H1 (cell line): ENCODE data around the gene MMEL1. TPM values are rescaled to one million over a fixed set of nuclear protein-coding genes. Genes with fewer than 3 reads are reported as not detected.

ENCODE experiments used
- CTCF ChIA-PET: fragments of 300-600 bp; sonication (Branson Sonifier 250); formaldehyde crosslinking; loops from one replicate; lab custom pipeline; 2021; ENCODE audit not compliant: partially characterized antibody; lab: Charles Lee
- POLR2A ChIA-PET: fragments of 300-600 bp; sonication (Branson Sonifier 250); formaldehyde crosslinking; loops from one replicate; lab custom pipeline; 2021; ENCODE audit warnings: inconsistent platforms; ENCODE audit not compliant: partially characterized antibody; lab: Charles Lee
- DNase-seq, 2 experiments: peaks; one replicate each; pipeline versions ENCODE4 v3.0.0 to v3.0.0-alpha.2; 2010 to 2022; ENCODE audit warnings: low spot score in 2 of 2, low read depth in 1 of 2, mixed read lengths in 1 of 2
- FAIRE-seq: peaks from 2 replicates; lab custom pipeline; 2011; peaks lifted over from hg19 to GRCh38; lab: Jason Lieb, UNC
- H2AFZ ChIP-seq: 2 replicates; pipeline ENCODE4 v1.8.1; 2012; ENCODE audit warnings: low read length, inconsistent platforms
- H2AK5ac ChIP-seq: 2 replicates; pipeline ENCODE4 v1.6.1; 2013; ENCODE audit warnings: low read depth, low read length
- H2BK120ac ChIP-seq: replicated peaks from 2 replicates; pipeline ENCODE3; 2013; ENCODE audit warnings: low read depth, low read length, inconsistent platforms
- H2BK12ac ChIP-seq: 2 replicates; pipeline ENCODE4 v1.6.1; 2013; ENCODE audit warnings: low read depth, low read length
- H2BK15ac ChIP-seq: 2 replicates; pipeline ENCODE4 v1.6.1; 2013; ENCODE audit warnings: low read length
- H2BK20ac ChIP-seq: 2 replicates; pipeline ENCODE4 v1.6.1; 2013; ENCODE audit warnings: low read length
- H2BK5ac ChIP-seq: 2 replicates; pipeline ENCODE4 v1.6.1; 2013; ENCODE audit warnings: low read depth, low read length
- H3K14ac ChIP-seq: 2 replicates; pipeline ENCODE4 v1.6.1; 2013; ENCODE audit warnings: inconsistent platforms; ENCODE audit not compliant: insufficient read length
- H3K18ac ChIP-seq: 2 replicates; pipeline ENCODE4 v1.6.1; 2013; ENCODE audit warnings: low read length; ENCODE audit errors: extremely low read depth
- H3K23ac ChIP-seq: 2 replicates; pipeline ENCODE4 v1.6.1; 2013; ENCODE audit warnings: inconsistent platforms; ENCODE audit not compliant: insufficient read length
- H3K23me2 ChIP-seq: 2 replicates; pipeline ENCODE4 v1.6.1; 2013; ENCODE audit warnings: low read depth, low read length
- H3K27ac ChIP-seq: 2 replicates; pipeline ENCODE4 v1.6.1; 2011; ENCODE audit warnings: low read depth, low read length, inconsistent platforms
- H3K27me3 ChIP-seq, 4 experiments: replicated peaks in 1 of 4; 1 replicate in 1 of 4; 2 replicates in 3 of 4; pipeline versions ENCODE4 v1.6.1 to v1.8.1; 2011 to 2013; ENCODE audit warnings: low read length in 3 of 4, mild to moderate bottlenecking in 3 of 4, inconsistent platforms in 2 of 4, mixed read lengths in 2 of 4, moderate library complexity in 1 of 4; ENCODE audit not compliant: control insufficient read depth in 3 of 4, insufficient read depth in 3 of 4; ENCODE audit errors: extremely low read depth in 1 of 4
- H3K36me3 ChIP-seq, 4 experiments: 2 replicates each; pipeline versions ENCODE4 v1.6.1 to v1.8.1; 2011 to 2013; ENCODE audit warnings: mild to moderate bottlenecking in 4 of 4, low read length in 3 of 4, moderate library complexity in 2 of 4, control low read depth in 1 of 4, inconsistent platforms in 1 of 4; ENCODE audit not compliant: insufficient read depth in 4 of 4, control insufficient read depth in 2 of 4
- H3K4ac ChIP-seq: replicated peaks from 2 replicates; pipeline ENCODE3; 2013; ENCODE audit warnings: low read length, low read depth, mixed read lengths, inconsistent platforms; ENCODE audit not compliant: insufficient read length
- H3K4me1 ChIP-seq, 4 experiments: replicated peaks in 1 of 4; 1 replicate in 1 of 4; 2 replicates in 3 of 4; pipeline versions ENCODE4 v1.6.1 to v1.8.1; 2011 to 2013; ENCODE audit warnings: low read length in 3 of 4, inconsistent platforms in 2 of 4, mixed read lengths in 1 of 4; ENCODE audit not compliant: insufficient read depth in 4 of 4, control insufficient read depth in 3 of 4
- H3K4me2 ChIP-seq, 2 experiments: 2 replicates each; pipeline versions ENCODE4 v1.6.1 to v1.8.1; 2011 to 2013; ENCODE audit warnings: low read depth in 2 of 2, low read length in 2 of 2, control low read depth in 1 of 2, inconsistent platforms in 1 of 2, mild to moderate bottlenecking in 1 of 2; ENCODE audit not compliant: insufficient read depth in 1 of 2
- H3K4me3 ChIP-seq, 4 experiments: fragments of 200-600, 300-600 bp in 1 of 4; sonication (generic), shearing (Covaris generic), sonication (Bioruptor Twin) in 1 of 4; 2 replicates each; pipeline versions ENCODE4 v1.5.1 to v1.8.1; 2011 to 2016; ENCODE audit warnings: low read length in 4 of 4, low read depth in 3 of 4, control low read depth in 2 of 4, inconsistent platforms in 2 of 4, mild to moderate bottlenecking in 2 of 4, mixed read lengths in 1 of 4, moderate library complexity in 1 of 4; ENCODE audit not compliant: insufficient read depth in 2 of 4; ENCODE audit errors: extremely low read depth in 1 of 4
- H3K56ac ChIP-seq: replicated peaks from 2 replicates; pipeline ENCODE3; 2013; ENCODE audit warnings: low read depth, mild to moderate bottlenecking, mixed read lengths, low read length, inconsistent platforms; ENCODE audit not compliant: insufficient read length
- H3K79me1 ChIP-seq: 2 replicates; pipeline ENCODE4 v1.6.1; 2013; ENCODE audit warnings: low read depth, low read length, control low read depth
- H3K79me2 ChIP-seq, 2 experiments: 2 replicates each; pipeline versions ENCODE4 v1.6.1 to v1.8.1; 2012 to 2013; ENCODE audit warnings: low read length in 2 of 2, mild to moderate bottlenecking in 2 of 2, inconsistent platforms in 1 of 2; ENCODE audit not compliant: insufficient read depth in 2 of 2, control insufficient read depth in 1 of 2
- H3K9ac ChIP-seq, 4 experiments: replicated peaks in 1 of 4; 1 replicate in 1 of 4; 2 replicates in 3 of 4; pipeline versions ENCODE4 v1.6.1 to v1.8.1; 2011 to 2013; ENCODE audit warnings: low read depth in 3 of 4, low read length in 3 of 4, control low read depth in 2 of 4, mild to moderate bottlenecking in 2 of 4, moderate library complexity in 2 of 4, inconsistent platforms in 1 of 4; ENCODE audit errors: extremely low read depth in 1 of 4
- H3K9me3 ChIP-seq, 2 experiments: 2 replicates each; pipeline versions ENCODE4 v1.6.1 to v1.8.1; 2012 to 2013; ENCODE audit warnings: mild to moderate bottlenecking in 2 of 2, moderate library complexity in 2 of 2, control low read depth in 1 of 2, inconsistent platforms in 1 of 2, low read depth in 1 of 2, low read length in 1 of 2, mixed read lengths in 1 of 2; ENCODE audit not compliant: insufficient read depth in 2 of 2
- H4K20me1 ChIP-seq, 2 experiments: replicated peaks in 1 of 2; 2 replicates each; pipeline versions ENCODE3 to v1.8.1; 2011 to 2013; ENCODE audit warnings: inconsistent platforms in 2 of 2, low read length in 2 of 2, mild to moderate bottlenecking in 1 of 2; ENCODE audit not compliant: insufficient read depth in 2 of 2, control insufficient read depth in 1 of 2
- H4K5ac ChIP-seq: 2 replicates; pipeline ENCODE4 v1.6.1; 2013; ENCODE audit warnings: low read length, low read depth, mixed read lengths, inconsistent platforms; ENCODE audit not compliant: insufficient read length
- H4K8ac ChIP-seq: 2 replicates; pipeline ENCODE4 v1.8.0; 2013; ENCODE audit warnings: mild to moderate bottlenecking, moderate library complexity, low read length, inconsistent platforms; ENCODE audit not compliant: insufficient read depth; ENCODE audit errors: extremely low read depth
- H4K91ac ChIP-seq: replicated peaks from 2 replicates; pipeline ENCODE3; 2013; ENCODE audit warnings: low read length, mixed read lengths, inconsistent platforms; ENCODE audit not compliant: insufficient read length
- ASH2L ChIP-seq: fragments of 200-600, 300-600 bp; sonication (generic); IDR thresholded peaks from one replicate; pipeline ENCODE4 v1.7.1; 2017; ENCODE audit warnings: low read length
- KDM1A ChIP-seq: fragments of 200-600, 300-600 bp; sonication (generic); IDR thresholded peaks from 2 replicates; pipeline ENCODE4 v1.7.1; 2016; ENCODE audit warnings: mild to moderate bottlenecking, low read length, borderline replicate concordance
- NRF1 ChIP-seq: IDR thresholded peaks from 2 replicates; pipeline ENCODE4 v1.6.1; 2011; ENCODE audit warnings: mild to moderate bottlenecking, low read depth, low read length, improper control_type of control experiment
- SIX5 ChIP-seq: IDR thresholded peaks from 2 replicates; pipeline ENCODE4 v1.6.1; 2011; ENCODE audit warnings: mild to moderate bottlenecking, low read depth, low read length
- SRF ChIP-seq: IDR thresholded peaks from 2 replicates; pipeline ENCODE4 v1.6.1; 2011; ENCODE audit warnings: mild to moderate bottlenecking, low read depth, low read length, moderate library complexity
- WGBS, 2 experiments: shearing (Covaris generic) in 1 of 2; methylation state at CpG; one replicate each; pipeline versions ENCODE4 v1.1.6 to v1.1.7; 2013 to 2015; ENCODE audit warnings: low lambda C conversion rate in 2 of 2, mixed read lengths in 2 of 2, inconsistent platforms in 1 of 2, low coverage in 1 of 2, missing lambda C conversion rate in 1 of 2; ENCODE audit not compliant: insufficient replicate concordance in 2 of 2, insufficient coverage in 1 of 2, insufficient read length in 1 of 2; ENCODE audit errors: extremely low coverage in 1 of 2, missing lambda C conversion rate in 1 of 2; 5-methylcytosine and 5-hydroxymethylcytosine counted together
- polyA plus RNA-seq, 7 experiments: library from polyadenylated mRNA; depleted of rRNA in 3 of 7; stranded (reverse) in 5 of 7; unstranded in 2 of 7; fragments of >200 nt in 5 of 7; fragments of 200-250 nt in 2 of 7; gene quantifications; 1 replicate in 5 of 7; 2 replicates in 1 of 7; 4 replicates in 1 of 7; pipeline versions ENCODE4 v1.2.1 to v1.2.3, GENCODE V29; 2011 to 2013; ENCODE audit warnings: missing spikeins in 2 of 7, mixed read lengths in 2 of 7
- total RNA-seq: library from RNA; stranded (reverse); fragmentation: NEBNext Ultra II Directional; extraction: Animal tissue kit (Norgen Biotek cat#: 25700); gene quantifications from 2 replicates; pipeline ENCODE4 v1.2.1, GENCODE V29; 2021
- TF ChIP-seq, protein P1 (sequence below): IDR thresholded peaks from 2 replicates; pipeline ENCODE4 v1.6.1; 2011; ENCODE audit warnings: low read depth, mild to moderate bottlenecking, low read length; ENCODE audit not compliant: insufficient read depth
- TF ChIP-seq, protein P2 (sequence below): IDR thresholded peaks from 2 replicates; pipeline ENCODE4 v1.6.1; 2012; ENCODE audit warnings: inconsistent platforms

The MMEL1 gene
- total and polyA plus RNA-seq, 2 of the 8 experiments (the other 6 are each of a cell fraction or from before 2014, with no cell fraction given), result 0.91 to 1.7 TPM

DNA sequence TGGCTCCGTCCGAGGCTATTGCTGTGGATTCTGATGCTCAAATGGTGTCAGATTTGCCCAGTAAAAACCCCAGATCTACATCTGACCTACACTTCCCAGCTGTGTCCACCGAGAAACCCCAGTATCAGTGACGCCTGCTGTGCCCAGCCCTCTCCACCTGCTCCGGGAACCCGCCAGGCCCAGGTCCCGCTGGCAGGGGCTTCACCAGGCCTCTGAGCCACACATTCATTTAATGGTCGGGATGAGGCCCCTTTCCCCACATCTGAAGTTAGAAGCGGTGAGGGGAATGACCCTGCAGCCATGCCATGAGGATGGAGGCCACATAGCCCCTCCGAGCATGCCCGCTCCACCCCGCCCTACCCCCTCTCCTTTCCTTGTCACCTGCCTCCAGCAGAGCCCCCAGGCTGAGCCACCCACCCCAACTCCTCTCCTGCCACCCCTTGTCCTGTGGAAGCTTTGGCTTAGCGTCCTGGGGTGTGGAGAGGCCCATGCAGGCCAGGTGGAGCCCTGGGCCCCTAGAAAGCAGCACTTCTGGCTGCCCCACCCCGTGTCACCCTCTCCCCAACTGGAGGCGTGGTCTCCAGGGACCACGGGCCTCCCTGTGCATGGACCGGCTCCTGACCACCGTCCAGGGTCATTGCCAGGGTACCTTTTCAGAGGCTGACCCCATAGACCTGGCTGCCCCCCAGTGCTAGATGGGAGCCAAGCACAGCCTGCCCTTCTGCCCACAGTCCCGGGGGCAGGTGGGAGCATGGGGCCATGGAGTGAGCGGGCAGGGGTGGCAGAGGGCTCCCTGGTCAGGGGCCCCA lies 68.6 kb downstream of the MMEL1 start:
- Histone ChIP-seq H4K5ac (no peak overlapping the region), H2BK20ac (no peak overlapping the region), H3K4me1 (peaks cover 0 to 5% (median 0%) of the 10 kb centered on the region in 4 experiments; a peak in 1 of 7 replicates), H2BK5ac (no peak overlapping the region), H3K4me3 (no peak overlapping the region), H3K18ac (no peak overlapping the region), H4K91ac (no peak overlapping the region), H3K4ac (no peak overlapping the region), H2BK120ac (no peak overlapping the region), H2AK5ac (no peak overlapping the region), H3K79me2 (no peaks in the 10 kb centered on the region), H2BK12ac (no peak overlapping the region), H3K36me3 (no peaks in the 10 kb centered on the region), H3K56ac (no peak overlapping the region), H3K23me2 (no peaks in the 10 kb centered on the region), H2AFZ (no peak overlapping the region), H4K20me1 (no peaks in the 10 kb centered on the region), H4K8ac (peak overlapping the region; percentile 35; the same call in 1 of the 2 replicates), H3K79me1 (no peaks in the 10 kb centered on the region), H2BK15ac (no peak overlapping the region), H3K9me3 (no peaks in the 10 kb centered on the region), H3K27ac (no peak overlapping the region), H3K9ac (no peak overlapping the region), H3K14ac (no peak overlapping the region), H3K27me3 (no peaks in the 10 kb centered on the region), H3K23ac (no peak overlapping the region), H3K4me2 (no peak overlapping the region)
- WGBS, 2 experiments, result 90% methylated on average over 18 of the region's 20 CpGs; no CpG with 5 or more reads in 1 of the 2 experiments
- ChIA-PET POLR2A (interaction anchor here (0.7 to 1.2 kb wide), 2 partner anchors 8 to 21 kb away, joined by 3 to 4 read pairs; partner anchors contain the start of gene TNFRSF14), CTCF (interaction anchor here (0.6 to 3.4 kb wide), 3 partner anchors 8 to 985 kb away, joined by 3 to 33 read pairs (median 4); no protein-coding TSS in a partner anchor)
- FAIRE-seq (no peak), DNase-seq (no peak)
- TF ChIP-seq SRF, result no peak
- no peak for TF ChIP-seq ASH2L
- no peak for TF ChIP-seq NRF1
- TF ChIP-seq KDM1A, result no peak
- TF ChIP-seq, protein P1, sequence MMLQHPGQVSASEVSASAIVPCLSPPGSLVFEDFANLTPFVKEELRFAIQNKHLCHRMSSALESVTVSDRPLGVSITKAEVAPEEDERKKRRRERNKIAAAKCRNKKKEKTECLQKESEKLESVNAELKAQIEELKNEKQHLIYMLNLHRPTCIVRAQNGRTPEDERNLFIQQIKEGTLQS, result no peak
- TF ChIP-seq, protein P2, sequence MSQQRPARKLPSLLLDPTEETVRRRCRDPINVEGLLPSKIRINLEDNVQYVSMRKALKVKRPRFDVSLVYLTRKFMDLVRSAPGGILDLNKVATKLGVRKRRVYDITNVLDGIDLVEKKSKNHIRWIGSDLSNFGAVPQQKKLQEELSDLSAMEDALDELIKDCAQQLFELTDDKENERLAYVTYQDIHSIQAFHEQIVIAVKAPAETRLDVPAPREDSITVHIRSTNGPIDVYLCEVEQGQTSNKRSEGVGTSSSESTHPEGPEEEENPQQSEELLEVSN, result no peak
- no peak for TF ChIP-seq SIX5
